Osteoblast (primary cell): ENCODE measurements around the gene CAMK1G. TPM values are rescaled to one million over a fixed set of nuclear protein-coding genes. Genes with fewer than 3 reads are reported as not detected.

Source experiments
- DNase-seq: peaks from one replicate; pipeline ENCODE4 v3.0.0; 2011; ENCODE audit warnings: low spot score, mixed read lengths; ENCODE audit not compliant: insufficient read length; ENCODE audit errors: missing footprints
- H2AFZ ChIP-seq: 2 replicates; pipeline ENCODE4 v1.6.0; 2011; ENCODE audit warnings: mild to moderate bottlenecking, low read length
- H3K27ac ChIP-seq: 2 replicates; pipeline ENCODE4 v1.5.1; 2011; ENCODE audit warnings: mild to moderate bottlenecking, low read depth, low read length, moderate library complexity
- H3K27me3 ChIP-seq: 2 replicates; pipeline ENCODE4 v1.6.0; 2012; ENCODE audit warnings: mild to moderate bottlenecking, control low read depth, inconsistent platforms, low read length, moderate library complexity; ENCODE audit not compliant: insufficient read depth
- H3K36me3 ChIP-seq: 2 replicates; pipeline ENCODE4 v1.5.1; 2011; ENCODE audit warnings: mild to moderate bottlenecking, low read length, control low read depth, moderate library complexity; ENCODE audit not compliant: insufficient read depth
- H3K4me1 ChIP-seq: 2 replicates; pipeline ENCODE4 v1.5.1; 2011; ENCODE audit warnings: mild to moderate bottlenecking, low read length, control low read depth, moderate library complexity; ENCODE audit not compliant: insufficient read depth
- H3K4me2 ChIP-seq: 2 replicates; pipeline ENCODE4 v1.6.0; 2011; ENCODE audit warnings: mild to moderate bottlenecking, low read length; ENCODE audit not compliant: insufficient read depth
- H3K4me3 ChIP-seq: fragments of 200-600 bp; sonication (generic); 3 replicates; pipeline ENCODE4 v1.5.1; 2012; ENCODE audit warnings: mild to moderate bottlenecking, low read length, inconsistent platforms; ENCODE audit not compliant: insufficient read depth
- H3K79me2 ChIP-seq: 2 replicates; pipeline ENCODE4 v1.6.0; 2012; ENCODE audit warnings: mild to moderate bottlenecking, low read length, control low read depth, inconsistent platforms; ENCODE audit not compliant: insufficient read depth
- H3K9me3 ChIP-seq: 2 replicates; pipeline ENCODE4 v1.5.1; 2011; ENCODE audit warnings: low read depth, low read length, control low read depth
- H4K20me1 ChIP-seq: 2 replicates; pipeline ENCODE4 v1.6.0; 2012; ENCODE audit warnings: mild to moderate bottlenecking, low read length, control low read depth; ENCODE audit not compliant: insufficient read depth
- CTCF ChIP-seq: IDR thresholded peaks from 2 replicates; pipeline ENCODE4 v1.5.1; 2011; ENCODE audit warnings: mild to moderate bottlenecking, low read depth, low read length, moderate library complexity; ENCODE audit errors: extremely low read depth
- total RNA-seq: library from RNA; depleted of rRNA; stranded (reverse); fragments of >200 nt; gene quantifications from 2 replicates; pipeline ENCODE4 v1.2.3, GENCODE V29; 2012

The CAMK1G gene
- total RNA-seq, 1 donor, result 0.72 TPM

DNA sequence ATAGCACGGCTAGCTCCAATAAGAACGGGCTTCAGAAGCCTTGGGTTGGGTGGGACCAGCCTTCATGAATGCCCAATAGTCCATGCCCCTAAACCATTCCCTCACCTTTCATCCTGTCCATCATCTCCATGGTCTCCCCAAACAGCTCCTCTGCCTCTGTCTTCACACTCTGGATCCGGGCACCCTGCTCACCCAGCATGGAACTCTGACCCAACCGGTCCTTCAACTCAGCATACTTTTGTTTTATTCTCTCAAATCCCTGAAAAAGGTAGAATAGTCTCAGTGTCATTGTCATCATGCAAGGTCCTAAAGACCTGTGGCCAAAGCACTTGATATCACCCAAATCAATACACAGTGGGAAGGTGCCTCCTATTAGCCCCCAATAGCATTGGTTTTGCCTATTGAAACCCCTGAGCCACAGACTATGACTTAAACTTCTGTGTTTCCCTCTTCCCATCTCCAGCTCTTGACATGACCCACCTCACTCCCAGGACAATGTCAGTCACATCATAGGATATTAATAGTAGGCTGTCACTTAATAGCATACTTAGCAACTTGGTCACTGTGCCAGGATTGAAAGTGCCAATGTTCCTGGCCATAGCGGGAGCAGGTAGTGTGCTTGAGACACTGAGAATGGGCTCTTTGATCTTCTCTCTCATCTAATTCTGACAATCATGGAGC, 33.0 kb downstream of the CAMK1G start:
- no peak overlapping the region for H3K4me2 ChIP-seq
- no peaks in the 10 kb centered on the region for H3K9me3 ChIP-seq
- H3K4me3 ChIP-seq, result no peak overlapping the region
- peaks cover 20% of the 10 kb centered on the region for H3K4me1 ChIP-seq
- DNase-seq, result no peak
- H3K27me3 ChIP-seq, result no peaks in the 10 kb centered on the region
- H3K36me3 ChIP-seq, result no peaks in the 10 kb centered on the region
- no peaks in the 10 kb centered on the region for H3K79me2 ChIP-seq
- TF ChIP-seq CTCF, result no peak
- no peaks in the 10 kb centered on the region for H4K20me1 ChIP-seq
- no peak overlapping the region for H3K27ac ChIP-seq
- H2AFZ ChIP-seq, result no peak overlapping the region

DNA sequence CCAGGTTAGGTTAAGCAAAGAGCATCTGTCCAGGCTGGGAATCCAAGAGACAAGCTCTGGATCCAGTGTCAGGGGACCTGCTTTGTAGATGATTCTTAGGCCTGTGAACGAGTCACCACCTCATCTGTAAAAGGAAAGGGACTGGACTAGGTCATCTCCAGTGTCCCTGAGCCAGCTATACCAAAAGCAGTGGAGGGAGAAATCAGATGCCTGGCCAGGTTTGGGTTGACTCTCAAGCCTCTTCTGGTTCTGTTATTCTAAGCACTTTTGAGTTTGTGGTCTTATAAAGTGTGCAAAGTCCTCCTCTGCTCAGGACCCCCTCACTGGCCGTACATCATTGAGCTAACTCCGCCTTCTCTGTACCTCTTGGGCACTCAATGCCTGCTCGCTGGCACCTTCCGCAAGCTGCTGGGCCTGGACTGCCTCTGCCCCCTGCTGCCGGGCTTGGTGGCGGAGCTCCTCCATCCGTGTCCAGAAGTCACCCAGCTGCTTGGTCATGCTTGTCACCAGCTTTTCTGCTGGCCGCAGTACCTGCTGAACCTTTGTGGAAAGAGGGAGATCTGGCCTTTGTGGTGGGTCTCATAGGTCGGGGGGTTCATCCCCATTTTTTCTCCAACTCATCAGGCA, 33.6 kb downstream of the CAMK1G start:
- Histone ChIP-seq H3K27ac (no peak overlapping the region), H3K27me3 (no peaks in the 10 kb centered on the region), H4K20me1 (no peaks in the 10 kb centered on the region), H3K9me3 (no peaks in the 10 kb centered on the region), H3K79me2 (no peaks in the 10 kb centered on the region), H3K4me1 (peaks cover 20% of the 10 kb centered on the region), H2AFZ (no peak overlapping the region), H3K36me3 (no peaks in the 10 kb centered on the region), H3K4me2 (no peak overlapping the region), H3K4me3 (no peak overlapping the region)
- no peak for DNase-seq
- no peak for TF ChIP-seq CTCF

GRCh38 chr1:209617755-209618154, 34.2 kb downstream of the CAMK1G start:
- Histone ChIP-seq H3K27ac (no peak overlapping the region), H3K79me2 (no peaks in the 10 kb centered on the region), H3K4me2 (no peak overlapping the region), H2AFZ (no peak overlapping the region), H3K36me3 (no peaks in the 10 kb centered on the region), H4K20me1 (no peaks in the 10 kb centered on the region), H3K9me3 (no peaks in the 10 kb centered on the region), H3K4me3 (no peak overlapping the region), H3K4me1 (peaks cover 20% of the 10 kb centered on the region), H3K27me3 (no peaks in the 10 kb centered on the region)
- DNase-seq, result no peak
- TF ChIP-seq CTCF, result no peak

DNA sequence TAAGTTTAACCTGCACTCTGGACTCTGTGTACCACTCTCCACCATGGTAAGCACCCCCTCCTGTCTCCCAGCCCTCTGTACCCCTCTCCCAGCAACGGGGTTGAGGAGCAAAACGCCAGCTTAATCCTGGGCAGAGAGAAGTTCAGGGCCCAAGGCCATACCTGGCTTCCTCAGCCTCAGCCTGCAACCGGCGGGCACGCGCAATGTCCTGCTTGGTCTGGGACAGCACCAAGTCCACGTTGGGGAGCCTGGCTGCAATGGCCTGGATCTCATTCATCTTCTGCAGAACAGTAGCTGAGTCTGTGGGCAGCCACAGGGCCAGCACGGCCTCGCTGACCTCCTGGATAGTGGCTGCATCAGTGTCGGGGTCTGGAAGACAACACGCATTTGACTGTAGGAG, 34.8 kb downstream of the CAMK1G start:
- Histone ChIP-seq H3K4me3 (no peak overlapping the region), H3K27me3 (no peaks in the 10 kb centered on the region), H4K20me1 (no peaks in the 10 kb centered on the region), H3K79me2 (no peaks in the 10 kb centered on the region), H3K27ac (no peak overlapping the region), H2AFZ (no peak overlapping the region), H3K36me3 (no peaks in the 10 kb centered on the region), H3K9me3 (no peaks in the 10 kb centered on the region), H3K4me2 (peak overlapping the region; percentile 20), H3K4me1 (peaks cover 20% of the 10 kb centered on the region)
- no peak for TF ChIP-seq CTCF
- no peak for DNase-seq
